HepG2 (cell line): ENCODE data around the gene PAM16. TPM values are rescaled to one million over a fixed set of nuclear protein-coding genes. Genes with fewer than 3 reads are reported as not detected.

Source experiments
- BHLHE40 ChIP-seq: IDR thresholded peaks from 2 replicates; pipeline ENCODE4 v1.6.1; 2011; ENCODE audit warnings: low read length, improper control_type of control experiment
- CCDC6 ChIP-seq: sonication (generic); formaldehyde crosslinking; IDR thresholded peaks from 2 replicates; pipeline ENCODE4 v1.8.1; 2022; ENCODE audit warnings: mild to moderate bottlenecking, missing genetic modification reagents, moderate library complexity
- CHD2 ChIP-seq: IDR thresholded peaks from 2 replicates; pipeline ENCODE4 v1.6.1; 2011; ENCODE audit warnings: low read depth, low read length, improper control_type of control experiment
- ELF3 ChIP-seq: IDR thresholded peaks from 2 replicates; pipeline ENCODE4 v1.6.1; 2016; ENCODE audit warnings: missing genetic modification reagents, missing compliant biosample characterization
- ELF4 ChIP-seq: sonication (generic); formaldehyde crosslinking; IDR thresholded peaks from 2 replicates; pipeline ENCODE4 v1.5.0; 2020; ENCODE audit warnings: missing genetic modification reagents, mild to moderate bottlenecking, moderate library complexity, borderline replicate concordance
- ETV5 ChIP-seq: IDR thresholded peaks from 2 replicates; pipeline ENCODE4 v1.6.1; 2018; ENCODE audit warnings: missing biosample characterization, missing genetic modification reagents, inconsistent platforms, borderline replicate concordance
- ETV6 ChIP-seq: sonication (generic); formaldehyde crosslinking; conservative IDR thresholded peaks from 2 replicates; pipeline ENCODE4 v1.4.0; 2020; ENCODE audit warnings: missing genetic modification reagents
- HOXA5 ChIP-seq: sonication (generic); formaldehyde crosslinking; IDR thresholded peaks from 2 replicates; pipeline ENCODE4 v1.4.0; 2020; ENCODE audit warnings: missing genetic modification reagents
- MATR3 ChIP-seq: sonication (generic); formaldehyde crosslinking; IDR thresholded peaks from 2 replicates; pipeline ENCODE4 v1.4.0; 2020; ENCODE audit warnings: missing genetic modification reagents
- MYNN ChIP-seq: sonication (generic); formaldehyde crosslinking; IDR thresholded peaks from 2 replicates; pipeline ENCODE4 v1.4.0; 2020; ENCODE audit warnings: mild to moderate bottlenecking, low read depth, missing genetic modification reagents
- NBN ChIP-seq: fragments of 450-650 bp; conservative IDR thresholded peaks from 2 replicates; pipeline ENCODE4 v1.6.1; 2017
- NR3C1 ChIP-seq: sonication (generic); formaldehyde crosslinking; IDR thresholded peaks from 2 replicates; pipeline ENCODE4 v1.4.0; 2020; ENCODE audit warnings: missing genetic modification reagents
- PAX8 ChIP-seq: sonication (generic); formaldehyde crosslinking; IDR thresholded peaks from 2 replicates; pipeline ENCODE4 v1.8.0; 2022; ENCODE audit warnings: mild to moderate bottlenecking, missing genetic modification reagents, borderline replicate concordance
- PCBP1 ChIP-seq: fragments of 200-400 bp; formaldehyde crosslinking; IDR thresholded peaks from 2 replicates; pipeline ENCODE4 v1.6.1; 2017; ENCODE audit warnings: mild to moderate bottlenecking, low read depth, low read length, borderline replicate concordance
- RAD51 ChIP-seq: fragments of 450-650 bp; IDR thresholded peaks from 2 replicates; pipeline ENCODE4 v1.6.1; 2016; ENCODE audit warnings: borderline replicate concordance
- RBM22 ChIP-seq: fragments of 200-400 bp; formaldehyde crosslinking; optimal IDR thresholded peaks from 2 replicates; pipeline ENCODE3; 2017; ENCODE audit warnings: mild to moderate bottlenecking, low read length, moderate library complexity
- SMARCE1 ChIP-seq: fragments of 450-650 bp; IDR thresholded peaks from 2 replicates; pipeline ENCODE4 v1.6.1; 2017; ENCODE audit warnings: borderline replicate concordance
- SOX6 ChIP-seq, 2 experiments: fragments of 450-650 bp in 1 of 2; sonication (generic) in 1 of 2; formaldehyde crosslinking in 1 of 2; IDR thresholded peaks; 2 replicates each; pipeline versions ENCODE4 v1.4.0 to v1.6.1; 2017 to 2020; ENCODE audit warnings: antibody characterized with exemption in 1 of 2, mild to moderate bottlenecking in 1 of 2, missing genetic modification reagents in 1 of 2
- TEAD2 ChIP-seq: sonication (generic); formaldehyde crosslinking; IDR thresholded peaks from 2 replicates; pipeline ENCODE4 v1.9.0; 2021; ENCODE audit warnings: missing genetic modification reagents
- TMF1 ChIP-seq: sonication (generic); formaldehyde crosslinking; IDR thresholded peaks from 2 replicates; pipeline ENCODE4 v1.8.1; 2022; ENCODE audit warnings: low read depth, missing genetic modification reagents
- ZFP37 ChIP-seq: sonication (generic); formaldehyde crosslinking; IDR thresholded peaks from 2 replicates; pipeline ENCODE4 v1.4.0; 2020; ENCODE audit warnings: missing genetic modification reagents, borderline replicate concordance
- ZKSCAN1 ChIP-seq: fragments of 150-350 bp; IDR thresholded peaks from 2 replicates; pipeline ENCODE4 v1.6.1; 2014; ENCODE audit warnings: low read length
- ZNF296 ChIP-seq: sonication (generic); formaldehyde crosslinking; conservative IDR thresholded peaks from 2 replicates; pipeline ENCODE4 v1.5.0; 2020; ENCODE audit warnings: mild to moderate bottlenecking, missing genetic modification reagents
- ZNF354B ChIP-seq: sonication (generic); formaldehyde crosslinking; IDR thresholded peaks from 2 replicates; pipeline ENCODE4 v1.8.0; 2022; ENCODE audit warnings: mild to moderate bottlenecking, missing genetic modification reagents
- ZNF510 ChIP-seq: sonication (generic); formaldehyde crosslinking; IDR thresholded peaks from 2 replicates; pipeline ENCODE4 v1.4.0; 2020; ENCODE audit warnings: low read depth, mild to moderate bottlenecking, missing genetic modification reagents
- ZNF563 ChIP-seq: sonication (generic); formaldehyde crosslinking; IDR thresholded peaks from 2 replicates; pipeline ENCODE4 v1.8.0; 2022; ENCODE audit warnings: mild to moderate bottlenecking, moderate library complexity, missing genetic modification reagents
- ZNF749 ChIP-seq: sonication (generic); formaldehyde crosslinking; IDR thresholded peaks from 2 replicates; pipeline ENCODE4 v1.8.0; 2022; ENCODE audit warnings: mild to moderate bottlenecking, missing genetic modification reagents, moderate library complexity, borderline replicate concordance
- ZNF761 ChIP-seq: sonication (generic); formaldehyde crosslinking; conservative IDR thresholded peaks from 2 replicates; pipeline ENCODE4 v1.4.0; 2020; ENCODE audit warnings: mild to moderate bottlenecking, missing genetic modification reagents
- ZNF766 ChIP-seq: sonication (generic); formaldehyde crosslinking; IDR thresholded peaks from 2 replicates; pipeline ENCODE4 v1.5.0; 2020; ENCODE audit warnings: missing genetic modification reagents, borderline replicate concordance
- polyA plus RNA-seq, 8 experiments: library from polyadenylated mRNA; depleted of rRNA in 3 of 8; stranded (reverse) in 7 of 8; unstranded in 1 of 8; fragments of >200 nt; fragmentation: Illumina TruSeq in 4 of 8; extraction: Trizol in 4 of 8; gene quantifications; 2 replicates each; pipeline versions ENCODE4 v1.2.1 to v1.2.3, GENCODE V29; 2011 to 2016; ENCODE audit warnings: low read depth in 4 of 8, missing spikeins in 1 of 8, mixed read lengths in 1 of 8; ENCODE audit not compliant: insufficient read depth in 1 of 8
- total RNA-seq, 5 experiments: library from RNA; depleted of rRNA; stranded (reverse); fragments of >200 nt; fragmentation: Illumina TruSeq; extraction: Trizol; gene quantifications; 2 replicates each; pipeline ENCODE4 v1.2.3, GENCODE V29; 2016; ENCODE audit warnings: low read depth in 1 of 5
- TF ChIP-seq, protein P1 (sequence below): sonication (generic); formaldehyde crosslinking; IDR thresholded peaks from 2 replicates; pipeline ENCODE4 v1.5.0; 2020; ENCODE audit warnings: missing genetic modification reagents
- TF ChIP-seq, protein P2 (sequence below): sonication (generic); formaldehyde crosslinking; IDR thresholded peaks from 2 replicates; pipeline ENCODE4 v1.8.0; 2022; ENCODE audit warnings: missing genetic modification reagents, mild to moderate bottlenecking, inconsistent platforms, borderline replicate concordance

PAM16 gene
- total and polyA plus RNA-seq, 2 of the 13 experiments (the other 11 are each of a cell fraction or from before 2014, with no cell fraction given): 51.5 to 51.8 TPM

DNA sequence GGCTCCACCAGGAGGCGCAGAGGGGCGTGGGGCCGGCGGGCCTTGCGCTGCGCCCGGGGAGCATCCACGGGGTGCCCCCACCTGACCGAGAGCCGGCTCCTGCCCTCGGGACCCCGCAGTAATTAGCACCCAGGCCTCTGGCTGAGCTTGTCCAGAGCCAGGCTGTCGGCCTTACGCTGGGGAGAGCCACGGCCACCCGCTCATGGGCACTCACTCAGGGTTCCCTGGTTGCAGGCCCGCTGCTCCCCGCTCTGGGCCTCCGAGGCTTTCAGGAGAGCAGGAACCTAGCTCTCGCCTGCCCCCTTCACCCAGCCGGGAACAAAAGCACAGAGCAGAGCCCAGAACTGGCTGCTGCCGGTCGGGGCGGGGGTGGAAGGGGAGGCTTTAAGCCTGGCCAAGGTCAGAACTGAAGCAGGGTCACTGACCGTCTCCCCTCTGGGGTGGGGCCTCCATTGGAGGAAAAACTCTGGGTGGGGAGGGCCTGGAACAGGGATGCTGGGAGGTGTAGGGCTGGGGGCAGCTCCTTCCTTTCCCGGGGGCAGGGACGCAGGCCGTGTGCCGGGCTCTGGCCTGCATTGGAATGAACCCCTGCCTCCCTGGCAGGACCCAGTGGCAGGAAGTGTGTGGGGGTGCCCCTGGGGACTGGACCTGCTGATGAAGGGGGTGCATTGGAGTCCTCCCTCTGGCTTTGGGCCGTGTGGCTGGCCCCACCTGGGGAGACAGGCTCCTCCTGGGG, 22.9 kb downstream of the PAM16 start (continued):
- TF ChIP-seq ZNF510 (CRISPR knock-in tag) (no peak), BHLHE40 (no peak), ELF3 (CRISPR knock-in tag) (peak; percentile 68), ZKSCAN1 (no peak), ZFP37 (CRISPR knock-in tag) (no peak), ZNF563 (CRISPR knock-in tag) (no peak), ZNF766 (CRISPR knock-in tag) (peak; percentile 47; the same call in 1 of the 2 replicates), ZNF761 (CRISPR knock-in tag) (no peak), HOXA5 (CRISPR knock-in tag) (no peak; the same call in 1 of the 2 replicates), PAX8 (CRISPR knock-in tag) (no peak), TEAD2 (no peak), SMARCE1 (no peak), ZNF354B (CRISPR knock-in tag) (no peak), RBM22 (no peak), ETV5 (CRISPR knock-in tag) (peak; percentile 65; the same call in 1 of the 2 replicates), CCDC6 (CRISPR knock-in tag) (0 out of 2 replicates have a peak, but pooled peaks have one; percentile 24), CHD2 (no peak), ETV6 (CRISPR knock-in tag) (no peak), RAD51 (no peak), PCBP1 (peak; percentile 86), NR3C1 (no peak), NBN (no peak), MATR3 (CRISPR knock-in tag) (no peak), TMF1 (no peak), ZNF296 (CRISPR knock-in tag) (no peak), SOX6 (IDR thresholded peaks at IDR 0.05) (no peak), SOX6 (CRISPR knock-in tag; IDR thresholded peaks at IDR 0.05) (peak; percentile 84), MYNN (CRISPR knock-in tag) (no peak; the same call in 1 of the 2 replicates), ZNF749 (CRISPR knock-in tag) (no peak), ELF4 (CRISPR knock-in tag) (no peak)
- TF ChIP-seq, protein P1, sequence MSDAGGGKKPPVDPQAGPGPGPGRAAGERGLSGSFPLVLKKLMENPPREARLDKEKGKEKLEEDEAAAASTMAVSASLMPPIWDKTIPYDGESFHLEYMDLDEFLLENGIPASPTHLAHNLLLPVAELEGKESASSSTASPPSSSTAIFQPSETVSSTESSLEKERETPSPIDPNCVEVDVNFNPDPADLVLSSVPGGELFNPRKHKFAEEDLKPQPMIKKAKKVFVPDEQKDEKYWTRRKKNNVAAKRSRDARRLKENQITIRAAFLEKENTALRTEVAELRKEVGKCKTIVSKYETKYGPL (CRISPR knock-in tag): no peak
- TF ChIP-seq, protein P2, sequence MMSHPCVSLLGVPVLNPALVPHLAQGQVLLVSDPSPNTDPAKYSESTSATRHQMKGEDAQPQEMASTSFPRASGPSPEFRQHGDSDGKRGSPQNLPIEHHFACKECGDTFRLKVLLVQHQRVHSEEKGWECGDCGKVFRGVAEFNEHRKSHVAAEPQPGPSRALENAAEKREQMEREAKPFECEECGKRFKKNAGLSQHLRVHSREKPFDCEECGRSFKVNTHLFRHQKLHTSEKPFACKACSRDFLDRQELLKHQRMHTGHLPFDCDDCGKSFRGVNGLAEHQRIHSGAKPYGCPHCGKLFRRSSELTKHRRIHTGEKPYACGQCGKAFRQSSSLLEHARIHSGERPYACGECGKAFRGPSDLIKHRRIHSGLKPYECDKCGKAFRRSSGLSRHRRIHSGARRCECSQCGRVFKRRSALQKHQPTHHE (CRISPR knock-in tag): no peak
